Neural cell (in vitro differentiated cells): ENCODE measurements around the gene MRTO4. TPM values are rescaled to one million over a fixed set of nuclear protein-coding genes. Genes with fewer than 3 reads are reported as not detected.

Experiments used
- H2AFZ ChIP-seq: fragments of 200-600, 300-800 bp; sonication (generic), shearing (Covaris generic); 2 replicates; pipeline ENCODE4 v1.6.0; 2014; ENCODE audit warnings: low read depth, mild to moderate bottlenecking, antibody characterized with exemption, low read length, moderate library complexity
- H3F3A ChIP-seq: fragments of 200-600 bp; shearing (Covaris generic); 2 replicates; pipeline ENCODE4 v1.6.1; 2016; ENCODE audit warnings: mild to moderate bottlenecking, moderate library complexity, mixed read lengths, antibody characterized with exemption, low read length; ENCODE audit not compliant: insufficient read depth, poor library complexity, severe bottlenecking
- H3K27ac ChIP-seq: fragments of 200-600, 300-800 bp; sonication (generic), shearing (Covaris generic); 2 replicates; pipeline ENCODE4 v1.5.1; 2014; ENCODE audit warnings: mild to moderate bottlenecking, low read length, moderate library complexity
- H3K27me3 ChIP-seq: fragments of 300-800, 200-600 bp; sonication (generic), shearing (Covaris generic); 2 replicates; pipeline ENCODE4 v1.6.0; 2014; ENCODE audit warnings: mild to moderate bottlenecking, low read depth, low read length, moderate library complexity; ENCODE audit not compliant: insufficient read depth
- H3K36me3 ChIP-seq: fragments of 300-800, 200-600 bp; sonication (generic), shearing (Covaris generic); 2 replicates; pipeline ENCODE4 v1.5.1; 2014; ENCODE audit warnings: mild to moderate bottlenecking, antibody characterized with exemption, low read length, moderate library complexity; ENCODE audit not compliant: insufficient read depth
- H3K4me2 ChIP-seq: fragments of 300-800, 200-600 bp; sonication (generic), shearing (Covaris generic); 2 replicates; pipeline ENCODE4 v1.6.0; 2014; ENCODE audit warnings: mild to moderate bottlenecking, low read length
- H3K4me3 ChIP-seq: fragments of 300-800, 200-600 bp; sonication (generic), shearing (Covaris generic); 2 replicates; pipeline ENCODE4 v1.5.1; 2014; ENCODE audit warnings: mild to moderate bottlenecking, low read length, moderate library complexity
- H3K79me2 ChIP-seq: fragments of 200-600 bp; shearing (Covaris generic); replicated peaks from 2 replicates; pipeline ENCODE4 v1.6.0; 2014; ENCODE audit warnings: mild to moderate bottlenecking, low read length, moderate library complexity; ENCODE audit not compliant: insufficient read depth
- H3K9ac ChIP-seq: fragments of 300-800, 200-600 bp; sonication (generic), shearing (Covaris generic); 2 replicates; pipeline ENCODE4 v1.6.1; 2016; ENCODE audit warnings: mild to moderate bottlenecking, low read length, mixed read lengths
- H3K9me2 ChIP-seq: fragments of 200-600 bp; shearing (Covaris generic); 2 replicates; pipeline ENCODE4 v1.6.1; 2016; ENCODE audit warnings: mild to moderate bottlenecking, low read length, mixed read lengths; ENCODE audit not compliant: insufficient read depth
- H3K9me3 ChIP-seq: fragments of 200-600, 300-800 bp; sonication (generic), shearing (Covaris generic); 2 replicates; pipeline ENCODE4 v1.6.1; 2016; ENCODE audit warnings: mild to moderate bottlenecking, mixed run types, low read length, moderate library complexity, mixed read lengths
- H4K20me1 ChIP-seq: fragments of 200-600 bp; shearing (Covaris generic); 2 replicates; pipeline ENCODE4 v1.6.1; 2016; ENCODE audit warnings: mild to moderate bottlenecking, mixed run types; ENCODE audit not compliant: insufficient read depth
- CTCF ChIP-seq: fragments of 450-650 bp; IDR thresholded peaks from 2 replicates; pipeline ENCODE4 v1.5.1; 2014; ENCODE audit warnings: antibody characterized with exemption, mild to moderate bottlenecking, moderate library complexity; ENCODE audit not compliant: poor library complexity, severe bottlenecking
- EP300 ChIP-seq: fragments of 450-650 bp; conservative IDR thresholded peaks from 2 replicates; pipeline ENCODE4 v1.6.1; 2014; ENCODE audit warnings: antibody characterized with exemption, mild to moderate bottlenecking, moderate library complexity; ENCODE audit not compliant: poor library complexity, severe bottlenecking
- EZH2 ChIP-seq: fragments of 200-600, 300-800 bp; shearing (Covaris generic), sonication (generic); IDR thresholded peaks from 2 replicates; pipeline ENCODE4 v1.6.1; 2014; ENCODE audit warnings: antibody characterized with exemption, low read length, borderline replicate concordance, mild to moderate bottlenecking; ENCODE audit not compliant: insufficient read depth, poor library complexity, severe bottlenecking
- MXI1 ChIP-seq: fragments of 450-650 bp; conservative IDR thresholded peaks from 2 replicates; pipeline ENCODE4 v1.6.1; 2014; ENCODE audit warnings: antibody characterized with exemption, mild to moderate bottlenecking; ENCODE audit not compliant: poor library complexity, severe bottlenecking
- POLR2AphosphoS5 ChIP-seq: IDR thresholded peaks from 2 replicates; pipeline ENCODE4 v1.6.1; 2012
- RAD21 ChIP-seq: fragments of 450-650 bp; conservative IDR thresholded peaks from 2 replicates; pipeline ENCODE4 v1.6.1; 2014; ENCODE audit warnings: antibody characterized with exemption, mild to moderate bottlenecking, moderate library complexity
- REST ChIP-seq: IDR thresholded peaks from 2 replicates; pipeline ENCODE4 v1.6.1; 2012; ENCODE audit warnings: borderline replicate concordance
- SMC3 ChIP-seq: fragments of 450-650 bp; conservative IDR thresholded peaks from 2 replicates; pipeline ENCODE4 v1.6.1; 2014; ENCODE audit warnings: antibody characterized with exemption, mild to moderate bottlenecking, moderate library complexity; ENCODE audit not compliant: poor library complexity
- TAF1 ChIP-seq: IDR thresholded peaks from 2 replicates; pipeline ENCODE4 v1.6.1; 2012; ENCODE audit warnings: low read depth
- polyA plus RNA-seq: library from polyadenylated mRNA; depleted of rRNA; stranded (reverse); fragments of >200 nt; gene quantifications from 2 replicates; pipeline ENCODE4 v1.2.3, GENCODE V29; 2014

Gene MRTO4
- polyA plus RNA-seq, 1 donor from 2014 or later: 50.2 TPM

GRCh38 chr1:19262047-19262446 lies 10.4 kb downstream of the MRTO4 start:
- Histone ChIP-seq H3K36me3 (no peaks in the 10 kb centered on the region), H3F3A (no peaks in the 10 kb centered on the region), H3K27me3 (no peaks in the 10 kb centered on the region), H3K9me2 (no peaks in the 10 kb centered on the region), H3K9me3 (no peaks in the 10 kb centered on the region), H4K20me1 (no peaks in the 10 kb centered on the region), H3K4me2 (no peak overlapping the region), H3K79me2 (no peaks in the 10 kb centered on the region), H3K4me3 (no peak overlapping the region), H2AFZ (no peak overlapping the region), H3K9ac (no peak overlapping the region), H3K27ac (no peak overlapping the region)
- TF ChIP-seq POLR2AphosphoS5 (no peak), SMC3 (no peak), CTCF (no peak), MXI1 (no peak), EP300 (no peak), RAD21 (no peak), EZH2 (no peak), TAF1 (no peak), REST (no peak)

- Histone ChIP-seq H3K9ac (no peak overlapping the region), H3K27ac (no peak overlapping the region), H3K36me3 (no peaks in the 10 kb centered on the region), H3K9me2 (no peaks in the 10 kb centered on the region), H3K4me2 (no peak overlapping the region), H3F3A (no peaks in the 10 kb centered on the region), H2AFZ (no peak overlapping the region), H3K27me3 (no peaks in the 10 kb centered on the region), H4K20me1 (no peaks in the 10 kb centered on the region), H3K9me3 (no peaks in the 10 kb centered on the region), H3K4me3 (no peak overlapping the region), H3K79me2 (no peaks in the 10 kb centered on the region)
- no peak for TF ChIP-seq POLR2AphosphoS5
- TF ChIP-seq MXI1: no peak
- TF ChIP-seq TAF1: no peak
- no peak for TF ChIP-seq CTCF
- TF ChIP-seq SMC3: no peak
- no peak for TF ChIP-seq EP300
- no peak for TF ChIP-seq REST
- no peak for TF ChIP-seq RAD21
- TF ChIP-seq EZH2: no peak
Measured at GRCh38 chr1:19262744-19263143, 11.1 kb downstream of the MRTO4 start.
